Transverse colon (tissue), 3 donors: Measurements from ENCODE around the gene SEL1L.

Experiments
- EP300 ChIP-seq: sonication (generic); formaldehyde crosslinking; IDR thresholded peaks from one replicate; pipeline ENCODE4 v1.6.1; 2017; ENCODE audit warnings: antibody characterized with exemption, low read depth
- POLR2A ChIP-seq: fragments of 450-650 bp; IDR thresholded peaks from one replicate; pipeline ENCODE4 v1.6.1; 2016; ENCODE audit warnings: antibody characterized with exemption, mild to moderate bottlenecking, moderate library complexity
- TF ChIP-seq, protein P1 (sequence below), 5 experiments: fragments of 200-600 bp in 3 of 5; fragments of 450-650 bp in 2 of 5; sonication (generic) in 3 of 5; IDR thresholded peaks; 1 replicate in 2 of 5; 2 replicates in 3 of 5; pipeline ENCODE4 v1.5.1; 2016 to 2017; ENCODE audit warnings: antibody characterized with exemption in 5 of 5, inconsistent platforms in 3 of 5, mild to moderate bottlenecking in 2 of 5, moderate library complexity in 1 of 5

DNA sequence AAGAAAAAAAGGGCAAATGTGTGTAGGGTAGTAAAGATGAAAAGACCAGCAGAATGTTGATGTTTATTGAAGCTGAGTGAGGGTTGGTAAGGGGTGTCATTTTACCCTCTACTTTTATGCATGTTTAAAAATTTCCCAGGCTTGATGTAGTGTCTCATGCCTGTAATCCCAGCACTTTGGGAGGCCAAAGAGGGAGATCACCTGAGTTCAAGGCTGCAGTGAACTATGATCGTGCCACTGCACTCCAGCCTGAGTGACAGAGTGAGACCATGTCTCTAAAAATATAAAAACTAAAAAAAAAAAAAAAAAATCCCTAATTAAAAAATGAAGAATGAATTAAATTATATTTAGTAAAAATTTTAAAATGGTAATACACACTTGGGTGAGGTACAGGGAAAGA is 8.5 kb downstream of the SEL1L start:
- TF ChIP-seq, protein P1, sequence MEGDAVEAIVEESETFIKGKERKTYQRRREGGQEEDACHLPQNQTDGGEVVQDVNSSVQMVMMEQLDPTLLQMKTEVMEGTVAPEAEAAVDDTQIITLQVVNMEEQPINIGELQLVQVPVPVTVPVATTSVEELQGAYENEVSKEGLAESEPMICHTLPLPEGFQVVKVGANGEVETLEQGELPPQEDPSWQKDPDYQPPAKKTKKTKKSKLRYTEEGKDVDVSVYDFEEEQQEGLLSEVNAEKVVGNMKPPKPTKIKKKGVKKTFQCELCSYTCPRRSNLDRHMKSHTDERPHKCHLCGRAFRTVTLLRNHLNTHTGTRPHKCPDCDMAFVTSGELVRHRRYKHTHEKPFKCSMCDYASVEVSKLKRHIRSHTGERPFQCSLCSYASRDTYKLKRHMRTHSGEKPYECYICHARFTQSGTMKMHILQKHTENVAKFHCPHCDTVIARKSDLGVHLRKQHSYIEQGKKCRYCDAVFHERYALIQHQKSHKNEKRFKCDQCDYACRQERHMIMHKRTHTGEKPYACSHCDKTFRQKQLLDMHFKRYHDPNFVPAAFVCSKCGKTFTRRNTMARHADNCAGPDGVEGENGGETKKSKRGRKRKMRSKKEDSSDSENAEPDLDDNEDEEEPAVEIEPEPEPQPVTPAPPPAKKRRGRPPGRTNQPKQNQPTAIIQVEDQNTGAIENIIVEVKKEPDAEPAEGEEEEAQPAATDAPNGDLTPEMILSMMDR (IDR thresholded peaks at IDR 0.05): no peak
- TF ChIP-seq EP300 (no peak), POLR2A (no peak)
